Ovary (tissue), 3 donors: ENCODE results near the gene TENM4.

ENCODE experiments used
- EP300 ChIP-seq: sonication (generic); formaldehyde crosslinking; IDR thresholded peaks from one replicate; pipeline ENCODE4 v1.6.1; 2017; ENCODE audit warnings: antibody characterized with exemption
- TF ChIP-seq, protein P1 (sequence below), 3 donors: fragments of 450-650 bp in 2 of 3; fragments of 200-600 bp in 1 of 3; IDR thresholded peaks; one replicate each; pipeline versions ENCODE4 v1.5.1 to v1.8.0; 2016 to 2022; ENCODE audit warnings: antibody characterized with exemption in 3 of 3, mild to moderate bottlenecking in 1 of 3
- donor health status: DM: no; HTN: no; CAD: no.

DNA sequence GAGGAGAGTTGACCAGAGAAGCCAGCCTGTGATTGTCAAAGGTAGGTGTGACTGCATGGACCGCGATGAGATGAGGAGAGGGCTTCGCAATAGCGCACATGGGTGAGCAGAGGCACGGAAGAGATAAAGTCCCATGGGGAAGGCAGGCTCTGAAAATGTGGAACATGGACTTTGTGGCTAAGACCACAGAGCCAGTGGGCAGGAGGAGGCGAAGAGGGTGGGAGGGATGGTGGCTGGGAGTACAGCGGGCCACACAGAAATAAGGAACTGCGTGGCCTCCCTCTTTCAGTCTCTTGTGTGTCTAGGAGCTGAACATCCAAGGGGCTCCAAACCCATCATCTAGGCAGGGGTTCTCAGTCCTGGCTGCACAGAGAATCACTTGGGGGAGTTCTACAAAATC is 98.6 kb downstream of the TENM4 start:
- no peak for TF ChIP-seq EP300
- TF ChIP-seq, protein P1, sequence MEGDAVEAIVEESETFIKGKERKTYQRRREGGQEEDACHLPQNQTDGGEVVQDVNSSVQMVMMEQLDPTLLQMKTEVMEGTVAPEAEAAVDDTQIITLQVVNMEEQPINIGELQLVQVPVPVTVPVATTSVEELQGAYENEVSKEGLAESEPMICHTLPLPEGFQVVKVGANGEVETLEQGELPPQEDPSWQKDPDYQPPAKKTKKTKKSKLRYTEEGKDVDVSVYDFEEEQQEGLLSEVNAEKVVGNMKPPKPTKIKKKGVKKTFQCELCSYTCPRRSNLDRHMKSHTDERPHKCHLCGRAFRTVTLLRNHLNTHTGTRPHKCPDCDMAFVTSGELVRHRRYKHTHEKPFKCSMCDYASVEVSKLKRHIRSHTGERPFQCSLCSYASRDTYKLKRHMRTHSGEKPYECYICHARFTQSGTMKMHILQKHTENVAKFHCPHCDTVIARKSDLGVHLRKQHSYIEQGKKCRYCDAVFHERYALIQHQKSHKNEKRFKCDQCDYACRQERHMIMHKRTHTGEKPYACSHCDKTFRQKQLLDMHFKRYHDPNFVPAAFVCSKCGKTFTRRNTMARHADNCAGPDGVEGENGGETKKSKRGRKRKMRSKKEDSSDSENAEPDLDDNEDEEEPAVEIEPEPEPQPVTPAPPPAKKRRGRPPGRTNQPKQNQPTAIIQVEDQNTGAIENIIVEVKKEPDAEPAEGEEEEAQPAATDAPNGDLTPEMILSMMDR (IDR thresholded peaks at IDR 0.05) = no peak
